Stimulated activated naive CD8-positive, alpha-beta T cell treated with anti-CD3 and anti-CD28 coated beads, Interleukin-15, amount 100 ng/mL, for 72 hours (primary cell): ENCODE data around the gene KCNJ2.

Experiments used
- ATAC-seq: fragments of 150-1000 bp; cut with Tn5 transposase; 2 replicates; pipeline ENCODE4 v1.10.0; 2021; ENCODE audit warnings: mild to moderate bottlenecking, moderate library complexity
- DNase-seq, 2 donors: peaks; one replicate each; pipeline ENCODE4 v3.0.0; 2021 to 2022
- H3K27ac Mint-ChIP-seq, 2 donors: one replicate each; pipeline ENCODE4 v1.8.0; 2022; ENCODE audit warnings: mild to moderate bottlenecking in 2 of 2, mixed read lengths in 2 of 2, moderate library complexity in 2 of 2
- H3K27me3 Mint-ChIP-seq: one replicate; pipeline ENCODE4 v1.8.0; 2022; ENCODE audit warnings: mixed read lengths
- H3K4me1 Mint-ChIP-seq: one replicate; pipeline ENCODE4 v1.8.0; 2022; ENCODE audit warnings: mild to moderate bottlenecking, mixed read lengths
- H3K4me3 Mint-ChIP-seq, 2 donors: one replicate each; pipeline ENCODE4 v1.8.0; 2022; ENCODE audit warnings: mild to moderate bottlenecking in 2 of 2, mixed read lengths in 2 of 2, moderate library complexity in 1 of 2
- H3K9me3 Mint-ChIP-seq, 2 donors: one replicate each; pipeline ENCODE4 v1.8.0; 2022; ENCODE audit warnings: mixed read lengths in 2 of 2

The KCNJ2 gene

DNA sequence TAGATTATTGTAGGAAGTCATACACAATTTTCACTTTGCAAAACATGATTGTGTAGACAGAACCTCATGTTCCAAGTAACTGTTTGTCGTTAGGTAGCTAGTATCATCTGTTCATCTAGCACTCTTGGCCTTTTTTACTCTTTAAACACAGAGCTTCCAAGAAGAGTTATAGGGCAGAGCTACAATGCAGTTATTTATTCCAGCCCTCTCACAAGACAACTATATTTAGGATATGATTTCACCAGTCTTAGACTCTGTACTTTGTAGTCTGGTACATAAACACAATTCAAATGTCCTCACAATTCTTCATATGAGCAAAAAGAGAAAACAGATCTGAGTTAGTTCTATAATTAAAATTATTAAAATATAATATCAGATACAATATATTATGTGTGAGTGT, 37.9 kb downstream of the KCNJ2 start:
- H3K4me3 Mint-ChIP-seq, result no peak overlapping the region
- DNase-seq, result no peak
- ATAC-seq, result no peak
- no peak overlapping the region for H3K27ac Mint-ChIP-seq
- H3K4me1 Mint-ChIP-seq, result peaks cover 6% of the 10 kb centered on the region
- no peaks in the 10 kb centered on the region for H3K27me3 Mint-ChIP-seq
- no peaks in the 10 kb centered on the region for H3K9me3 Mint-ChIP-seq

DNA sequence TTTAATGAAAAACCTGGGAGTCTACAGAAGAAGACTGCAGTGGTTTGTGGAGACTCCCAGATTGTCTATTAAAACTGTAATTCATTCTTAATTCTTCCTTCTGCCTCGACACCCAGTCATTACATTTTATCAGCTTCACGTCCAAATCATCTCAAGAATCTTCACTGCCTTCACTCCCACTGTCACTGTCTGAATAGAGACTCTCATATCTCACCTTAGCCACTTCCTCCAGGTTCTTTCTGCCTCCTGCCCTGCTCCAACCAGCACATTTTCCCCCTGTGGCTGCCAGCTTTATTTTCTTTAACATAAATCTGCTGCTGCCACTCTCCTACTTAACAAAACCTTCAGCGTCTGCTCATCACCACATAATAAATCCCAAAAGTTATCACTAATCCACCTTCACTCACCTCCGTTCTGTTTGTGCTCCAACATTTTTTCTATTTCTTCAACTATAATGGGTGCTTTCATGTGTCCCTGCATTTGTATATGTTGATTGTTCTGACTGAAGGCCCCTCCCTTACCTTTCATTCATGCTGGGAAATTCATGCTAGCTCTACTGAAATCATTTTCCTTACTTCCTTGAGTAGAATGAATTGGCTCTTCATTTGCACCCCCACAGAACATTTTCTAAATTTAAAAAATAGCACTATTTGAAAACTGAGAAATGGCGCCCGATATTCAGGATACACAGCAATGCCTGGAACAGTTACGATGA, 38.9 kb downstream of the KCNJ2 start:
- Mint-ChIP-seq H3K27me3 (peaks cover 5% of the 10 kb centered on the region), H3K4me3 (no peak overlapping the region), H3K4me1 (peaks cover 6% of the 10 kb centered on the region), H3K27ac (no peak overlapping the region), H3K9me3 (peaks cover 0 to 6% of the 10 kb centered on the region in 2 donors)
- ATAC-seq (peak; percentile 82), DNase-seq (no peak)

DNA sequence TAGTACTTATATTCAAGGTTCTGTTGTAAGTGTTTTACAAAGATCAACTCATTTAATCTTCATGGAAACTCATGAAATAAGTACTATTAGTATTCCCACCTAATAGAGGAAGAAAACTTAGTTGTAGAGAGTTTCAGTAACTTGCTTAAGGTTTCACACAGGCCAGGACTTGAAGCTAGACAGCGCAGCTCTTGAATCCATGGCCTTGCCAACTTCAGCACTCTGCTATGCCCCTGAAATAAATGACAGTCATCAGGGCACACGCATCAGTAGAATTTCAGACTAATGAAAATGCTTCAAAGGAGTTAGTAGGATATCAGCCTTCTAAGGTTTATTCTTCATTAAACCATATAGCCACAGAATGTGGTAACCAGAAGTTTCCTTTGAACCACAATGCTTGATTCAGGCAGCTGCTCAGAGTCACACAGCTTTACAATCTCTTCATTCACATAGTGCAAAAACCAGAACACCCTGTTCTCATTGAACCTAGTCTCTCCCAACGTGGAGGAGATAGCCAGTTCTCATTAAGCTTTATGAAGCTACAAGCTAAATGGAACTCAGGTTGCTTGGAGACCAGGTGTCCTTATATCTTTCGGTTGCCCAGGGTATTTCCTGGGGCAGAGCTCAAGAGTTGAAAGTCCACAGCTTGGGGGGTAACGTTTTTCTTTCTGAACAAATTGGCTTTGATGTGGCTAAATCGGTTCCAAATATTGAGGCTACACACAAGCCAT, 39.7 kb downstream of the KCNJ2 start:
- DNase-seq, result no peak
- peaks cover 0 to 10% of the 10 kb centered on the region in 2 donors for H3K9me3 Mint-ChIP-seq
- peaks cover 7% of the 10 kb centered on the region for H3K27me3 Mint-ChIP-seq
- H3K4me1 Mint-ChIP-seq, result peaks cover 6% of the 10 kb centered on the region
- no peak for ATAC-seq
- no peak overlapping the region for H3K4me3 Mint-ChIP-seq
- no peak overlapping the region for H3K27ac Mint-ChIP-seq

DNA sequence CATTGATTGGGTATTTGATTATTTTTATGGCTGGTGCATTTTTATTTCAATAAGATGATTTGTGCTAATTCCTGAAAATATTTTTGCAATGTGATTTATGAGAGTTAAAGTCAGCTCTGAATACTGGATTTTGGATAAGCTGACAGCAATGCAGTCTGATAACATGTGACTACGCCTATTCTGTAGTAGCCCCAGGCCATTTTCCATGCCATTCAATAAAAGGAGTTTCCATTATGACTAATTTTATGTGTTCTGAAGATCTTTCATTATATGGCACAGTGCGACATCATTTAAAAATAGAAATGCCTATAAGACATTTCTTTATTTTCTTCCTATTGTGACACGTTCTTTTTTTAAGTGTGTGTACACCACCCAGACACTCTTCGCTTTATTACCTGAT, 46.3 kb downstream of the KCNJ2 start:
- ATAC-seq (no peak), DNase-seq (no peak)
- H3K27me3 Mint-ChIP-seq, result peaks cover 7% of the 10 kb centered on the region
- H3K4me1 Mint-ChIP-seq, result no peaks in the 10 kb centered on the region
- no peak overlapping the region for H3K27ac Mint-ChIP-seq
- no peak overlapping the region for H3K4me3 Mint-ChIP-seq
- H3K9me3 Mint-ChIP-seq, result peaks cover 0 to 10% of the 10 kb centered on the region in 2 donors

DNA sequence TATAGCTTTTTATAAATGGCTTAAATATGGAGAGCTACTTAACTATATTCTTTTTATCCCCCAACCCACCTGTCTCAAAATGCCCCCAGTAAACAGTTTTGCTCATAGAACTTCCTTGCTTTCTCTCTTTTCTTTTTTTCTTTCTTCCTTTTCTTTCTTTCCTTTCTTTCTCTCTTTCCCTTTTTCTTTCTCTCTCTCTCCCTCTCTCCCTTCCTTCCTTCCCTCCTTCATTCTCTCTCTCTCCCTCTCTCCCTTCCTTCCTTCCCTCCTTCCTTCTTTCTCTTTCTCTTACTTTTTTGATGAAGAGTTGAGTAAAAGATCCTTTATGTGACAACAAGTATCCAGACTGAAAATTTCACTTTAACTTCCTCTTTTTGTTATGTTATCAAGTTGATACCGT, 48.2 kb downstream of the KCNJ2 start:
- Mint-ChIP-seq H3K9me3 (peaks cover 0 to 10% of the 10 kb centered on the region in 2 donors), H3K27me3 (peaks cover 7% of the 10 kb centered on the region), H3K4me1 (no peaks in the 10 kb centered on the region), H3K4me3 (no peak overlapping the region), H3K27ac (no peak overlapping the region)
- ATAC-seq (no peak), DNase-seq (no peak)

DNA sequence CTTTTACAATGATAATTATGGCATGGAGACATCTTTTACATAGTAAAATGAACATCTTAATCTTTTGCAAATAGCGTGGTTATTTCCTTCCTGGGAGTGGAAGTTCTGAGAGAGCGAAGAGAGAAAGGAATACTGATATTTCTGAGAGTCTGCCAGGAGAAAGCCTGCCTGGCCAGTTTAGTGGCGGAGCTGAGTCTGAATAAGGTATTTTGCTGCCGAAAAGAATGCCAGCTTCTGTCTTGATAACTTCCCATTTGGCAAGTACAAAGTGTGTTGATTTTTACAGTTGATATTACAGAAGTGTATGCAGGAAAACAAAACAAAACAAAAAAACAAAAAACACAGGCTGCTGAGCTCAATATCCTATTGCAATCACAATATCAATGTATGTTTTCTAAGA, 55.9 kb downstream of the KCNJ2 start:
- Mint-ChIP-seq H3K4me3 (no peak overlapping the region), H3K27me3 (no peaks in the 10 kb centered on the region), H3K9me3 (no peaks in the 10 kb centered on the region), H3K4me1 (no peaks in the 10 kb centered on the region), H3K27ac (no peak overlapping the region)
- ATAC-seq (no peak), DNase-seq (no peak)
